Trophoblast cell (in vitro differentiated cells and primary cell): ENCODE measurements around the gene HAO2.
"Not testable (repeated sequence)": the region's sequence is repeated elsewhere in the genome, so short reads cannot be mapped to it uniquely, and the experiment has no call there.

Experiments used
- DNase-seq, 2 donors: peaks; one replicate each; pipeline ENCODE4 v3.0.0-alpha.2; 2016
- H2AFZ ChIP-seq: 2 replicates; pipeline ENCODE4 v1.6.1; 2013; ENCODE audit warnings: low read length, moderate library complexity, mild to moderate bottlenecking; ENCODE audit not compliant: insufficient read depth, poor library complexity
- H2AK5ac ChIP-seq: 2 replicates; pipeline ENCODE4 v1.6.1; 2013; ENCODE audit warnings: mild to moderate bottlenecking, low read length
- H2BK120ac ChIP-seq: 2 replicates; pipeline ENCODE4 v1.6.1; 2013; ENCODE audit warnings: low read length, mild to moderate bottlenecking, moderate library complexity; ENCODE audit not compliant: insufficient read depth, poor library complexity
- H2BK12ac ChIP-seq: 2 replicates; pipeline ENCODE4 v1.6.1; 2013; ENCODE audit warnings: mild to moderate bottlenecking, low read length, moderate library complexity
- H2BK5ac ChIP-seq: 2 replicates; pipeline ENCODE4 v1.6.1; 2013; ENCODE audit warnings: low read length, low read depth, moderate library complexity, mild to moderate bottlenecking; ENCODE audit not compliant: poor library complexity
- H3K14ac ChIP-seq: 2 replicates; pipeline ENCODE4 v1.6.1; 2013; ENCODE audit warnings: mild to moderate bottlenecking, low read length
- H3K18ac ChIP-seq: 2 replicates; pipeline ENCODE4 v1.6.1; 2013; ENCODE audit warnings: mild to moderate bottlenecking, low read length
- H3K23ac ChIP-seq: 2 replicates; pipeline ENCODE4 v1.6.1; 2013; ENCODE audit warnings: low read length
- H3K27ac ChIP-seq: 2 replicates; pipeline ENCODE4 v1.5.1; 2013; ENCODE audit warnings: low read depth, mild to moderate bottlenecking, inconsistent platforms, low read length, moderate library complexity
- H3K27me3 ChIP-seq: 2 replicates; pipeline ENCODE4 v1.6.1; 2013; ENCODE audit warnings: inconsistent platforms, mild to moderate bottlenecking, low read length, moderate library complexity; ENCODE audit not compliant: insufficient read depth
- H3K36me3 ChIP-seq, 2 experiments: 1 replicate in 1 of 2; 2 replicates in 1 of 2; pipeline ENCODE4 v1.6.1; 2013; ENCODE audit warnings: low read length in 2 of 2, mild to moderate bottlenecking in 2 of 2, moderate library complexity in 1 of 2; ENCODE audit not compliant: insufficient read depth in 2 of 2, control insufficient read depth in 1 of 2
- H3K4ac ChIP-seq: 2 replicates; pipeline ENCODE4 v1.6.1; 2013; ENCODE audit warnings: low read depth, mild to moderate bottlenecking, low read length, moderate library complexity
- H3K4me1 ChIP-seq, 2 experiments: 1 replicate in 1 of 2; 2 replicates in 1 of 2; pipeline ENCODE4 v1.6.1; 2013; ENCODE audit warnings: low read length in 2 of 2, mild to moderate bottlenecking in 2 of 2, moderate library complexity in 1 of 2; ENCODE audit not compliant: insufficient read depth in 2 of 2, control insufficient read depth in 1 of 2
- H3K4me2 ChIP-seq: 2 replicates; pipeline ENCODE4 v1.6.1; 2013; ENCODE audit warnings: inconsistent platforms, mild to moderate bottlenecking, low read length, moderate library complexity
- H3K4me3 ChIP-seq: 2 replicates; pipeline ENCODE4 v1.5.1; 2013; ENCODE audit warnings: mild to moderate bottlenecking, low read depth, low read length, inconsistent platforms
- H3K79me1 ChIP-seq: one replicate; pipeline ENCODE4 v1.6.1; 2013; ENCODE audit warnings: low read length
- H3K79me2 ChIP-seq: 2 replicates; pipeline ENCODE4 v1.6.1; 2013; ENCODE audit warnings: low read length, mild to moderate bottlenecking; ENCODE audit not compliant: control insufficient read depth, insufficient read depth, poor library complexity
- H3K9ac ChIP-seq: 2 replicates; pipeline ENCODE4 v1.6.1; 2013; ENCODE audit warnings: mild to moderate bottlenecking, low read length
- H3K9me3 ChIP-seq: 2 replicates; pipeline ENCODE4 v1.6.1; 2013; ENCODE audit warnings: low read depth, mild to moderate bottlenecking, control low read depth, inconsistent platforms, low read length; ENCODE audit not compliant: insufficient read depth
- H4K12ac ChIP-seq: 2 replicates; pipeline ENCODE4 v1.6.1; 2013; ENCODE audit warnings: low read depth, mild to moderate bottlenecking, low read length, moderate library complexity
- H4K8ac ChIP-seq: 2 replicates; pipeline ENCODE4 v1.6.1; 2013; ENCODE audit warnings: low read depth, mild to moderate bottlenecking, low read length, moderate library complexity
- H4K91ac ChIP-seq: one replicate; pipeline ENCODE4 v1.6.1; 2013; ENCODE audit warnings: low read depth, mild to moderate bottlenecking, low read length, moderate library complexity
- WGBS: extraction: QIAGEN DNeasy Blood & Tissue Kit; methylation state at CpG from one replicate; pipeline ENCODE4 v1.1.7; 2013; ENCODE audit warnings: missing lambda C conversion rate; ENCODE audit not compliant: insufficient read length, insufficient coverage; ENCODE audit errors: extremely low coverage; 5-methylcytosine and 5-hydroxymethylcytosine counted together

The HAO2 gene

GRCh38 chr1:119377594-119377993, 9.0 kb downstream of the HAO2 start:
- not testable (repeated sequence) for H2AK5ac ChIP-seq, H4K91ac ChIP-seq, H2BK12ac ChIP-seq, H3K4me2 ChIP-seq, H2BK120ac ChIP-seq, H3K9me3 ChIP-seq, H3K4ac ChIP-seq, H3K23ac ChIP-seq, H4K8ac ChIP-seq, H3K4me3 ChIP-seq, DNase-seq, H3K14ac ChIP-seq, H3K9ac ChIP-seq, H4K12ac ChIP-seq, H3K27me3 ChIP-seq, H3K4me1 ChIP-seq, H3K79me2 ChIP-seq, H3K79me1 ChIP-seq, H3K27ac ChIP-seq, H2AFZ ChIP-seq, H3K36me3 ChIP-seq, H2BK5ac ChIP-seq, H3K18ac ChIP-seq
- WGBS: no CpG with 5 or more reads among the region's 2 CpGs

GRCh38 chr1:119379117-119379516, 10.5 kb downstream of the HAO2 start:
- Histone ChIP-seq H2BK120ac (no peak overlapping the region), H3K79me2 (no peaks in the 10 kb centered on the region), H3K27me3 (no peaks in the 10 kb centered on the region), H3K18ac (no peak overlapping the region), H2AFZ (no peak overlapping the region), H4K91ac (no peak overlapping the region), H4K12ac (no peak overlapping the region), H3K9me3 (no peaks in the 10 kb centered on the region), H3K9ac (no peak overlapping the region), H3K27ac (no peak overlapping the region), H3K4me1 (peaks cover under 1% of the 10 kb centered on the region in 2 experiments), H3K4me3 (no peak overlapping the region), H3K4ac (no peak overlapping the region), H3K4me2 (no peak overlapping the region), H3K14ac (no peak overlapping the region), H4K8ac (no peak overlapping the region), H2BK5ac (no peak overlapping the region), H3K79me1 (no peaks in the 10 kb centered on the region), H3K36me3 (no peaks in the 10 kb centered on the region), H2AK5ac (no peak overlapping the region), H3K23ac (no peak overlapping the region), H2BK12ac (no peak overlapping the region)
- WGBS: no CpG with 5 or more reads among the region's 1 CpG
- DNase-seq: no peak

GRCh38 chr1:119380304-119380703, 11.7 kb downstream of the HAO2 start:
- Histone ChIP-seq H2AK5ac (no peak overlapping the region), H3K4me2 (no peak overlapping the region), H3K4ac (no peak overlapping the region), H3K27ac (no peak overlapping the region), H3K18ac (no peak overlapping the region), H4K91ac (no peak overlapping the region), H3K79me1 (no peaks in the 10 kb centered on the region), H3K4me3 (no peak overlapping the region), H2AFZ (no peak overlapping the region), H2BK12ac (no peak overlapping the region), H3K36me3 (no peaks in the 10 kb centered on the region), H2BK120ac (no peak overlapping the region), H2BK5ac (no peak overlapping the region), H3K4me1 (no peaks in the 10 kb centered on the region), H3K9ac (peak overlapping the region; percentile 41), H3K14ac (no peak overlapping the region), H3K23ac (no peak overlapping the region), H3K79me2 (no peaks in the 10 kb centered on the region), H4K8ac (no peak overlapping the region), H3K9me3 (no peaks in the 10 kb centered on the region), H3K27me3 (no peaks in the 10 kb centered on the region), H4K12ac (no peak overlapping the region)
- WGBS: no CpG with 5 or more reads among the region's 2 CpGs
- DNase-seq: no peak

- no peak overlapping the region for H2BK120ac ChIP-seq
- no peak overlapping the region for H3K27ac ChIP-seq
- no peak overlapping the region for H3K9ac ChIP-seq
- no peaks in the 10 kb centered on the region for H3K4me1 ChIP-seq
- no peak overlapping the region for H4K12ac ChIP-seq
- no peak overlapping the region for H2BK5ac ChIP-seq
- no peak overlapping the region for H2BK12ac ChIP-seq
- H2AK5ac ChIP-seq: no peak overlapping the region
- no peaks in the 10 kb centered on the region for H3K36me3 ChIP-seq
- H4K91ac ChIP-seq: no peak overlapping the region
- H3K27me3 ChIP-seq: no peaks in the 10 kb centered on the region
- no peak overlapping the region for H4K8ac ChIP-seq
- H3K4me2 ChIP-seq: no peak overlapping the region
- DNase-seq: no peak
- H3K4ac ChIP-seq: no peak overlapping the region
- H3K4me3 ChIP-seq: no peak overlapping the region
- no peak overlapping the region for H3K23ac ChIP-seq
- H3K9me3 ChIP-seq: no peaks in the 10 kb centered on the region
- no peak overlapping the region for H2AFZ ChIP-seq
- WGBS: no CpG with 5 or more reads among the region's 5 CpGs
- no peak overlapping the region for H3K18ac ChIP-seq
- H3K79me2 ChIP-seq: no peaks in the 10 kb centered on the region
- H3K79me1 ChIP-seq: no peaks in the 10 kb centered on the region
- H3K14ac ChIP-seq: no peak overlapping the region
These were observed 12.5 kb downstream of the HAO2 start for GRCh38 chr1:119380983-119381662.
